HUES64 (cell line): ENCODE measurements around the gene ITPR2. TPM values are rescaled to one million over a fixed set of nuclear protein-coding genes. Genes with fewer than 3 reads are reported as not detected.
A peak's percentile ranks its signal among the peaks of the same experiment; 100 is the strongest.

ENCODE experiments used
- H3K27ac ChIP-seq: 2 replicates; pipeline ENCODE4 v1.7.0; 2013; ENCODE audit warnings: low read depth, low read length, inconsistent platforms
- H3K27me3 ChIP-seq: 2 replicates; pipeline ENCODE4 v1.6.1; 2013; ENCODE audit warnings: mild to moderate bottlenecking, low read length; ENCODE audit not compliant: insufficient read depth
- H3K36me3 ChIP-seq: 2 replicates; pipeline ENCODE4 v1.6.1; 2013; ENCODE audit warnings: mild to moderate bottlenecking, low read length; ENCODE audit not compliant: insufficient read depth
- H3K4me1 ChIP-seq: 2 replicates; pipeline ENCODE4 v1.6.1; 2013; ENCODE audit warnings: mild to moderate bottlenecking, low read length, moderate library complexity; ENCODE audit not compliant: insufficient read depth
- H3K4me3 ChIP-seq: 2 replicates; pipeline ENCODE4 v1.5.1; 2013; ENCODE audit warnings: mild to moderate bottlenecking, low read length, moderate library complexity
- H3K9ac ChIP-seq: 2 replicates; pipeline ENCODE4 v1.6.1; 2013; ENCODE audit warnings: mild to moderate bottlenecking, low read depth, low read length
- H3K9me3 ChIP-seq: 2 replicates; pipeline ENCODE4 v1.6.1; 2013; ENCODE audit warnings: low read depth, low read length; ENCODE audit not compliant: insufficient read depth
- WGBS: fragments of 150-250, 120-280 bp; methylation state at CpG from one replicate; pipeline ENCODE4 v1.1.7; 2013; ENCODE audit warnings: missing lambda C conversion rate; 5-methylcytosine and 5-hydroxymethylcytosine counted together
- polyA plus RNA-seq, 2 experiments: library from polyadenylated mRNA; stranded (reverse); fragments of 50-300 nt; gene quantifications; one replicate each; pipeline ENCODE4 v1.2.3, GENCODE V29; 2013

ITPR2 gene
- 7.7 TPM for polyA plus RNA-seq (2013, experiment 1 of 2)
- 9.5 TPM for polyA plus RNA-seq (2013, experiment 2 of 2)

GRCh38 chr12:26832822-26833742, at the start of gene ITPR2:
Gene ITPR2, minus strand, starts transcription at chr12:26833194. Its CDS starts 413 bp downstream, at chr12:26832781.
- whole genome bisulfite sequencing, result under 1% methylated on average over 92 of the region's 92 CpGs
- H3K36me3 ChIP-seq, result no peaks in the 10 kb centered on the region
- no peaks in the 10 kb centered on the region for H3K4me1 ChIP-seq
- peak within 1 kb of the TSS; percentile 75 for H3K9ac ChIP-seq
- H3K9me3 ChIP-seq, result peaks cover under 1% of the 10 kb centered on the region
- peak within 1 kb of the TSS; percentile 94 for H3K4me3 ChIP-seq
- peak within 1 kb of the TSS; percentile 4; the same call in 1 of the 2 replicates for H3K27ac ChIP-seq
- peaks cover 32% of the 10 kb centered on the region for H3K27me3 ChIP-seq

- Histone ChIP-seq H3K27ac (no peak overlapping the region), H3K9ac (no peak overlapping the region), H3K27me3 (no peaks in the 10 kb centered on the region), H3K4me1 (no peaks in the 10 kb centered on the region), H3K36me3 (no peaks in the 10 kb centered on the region), H3K9me3 (no peaks in the 10 kb centered on the region), H3K4me3 (no peak overlapping the region)
- WGBS, result 67% methylated on average over 2 of the region's 2 CpGs
These were observed 47.6 kb upstream of the ITPR2 start for GRCh38 chr12:26880625-26881024.

- H3K9ac ChIP-seq, result no peak overlapping the region
These were observed 45.7 kb upstream of the ITPR2 start for GRCh38 chr12:26878661-26879119.

GRCh38 chr12:26874501-26875296, 41.7 kb upstream of the ITPR2 start:
- WGBS, result 96% methylated on average over 6 of the region's 7 CpGs
- no peaks in the 10 kb centered on the region for H3K4me1 ChIP-seq
- no peak overlapping the region for H3K27ac ChIP-seq
- H3K9me3 ChIP-seq, result no peaks in the 10 kb centered on the region
- no peaks in the 10 kb centered on the region for H3K27me3 ChIP-seq
- H3K9ac ChIP-seq, result no peak overlapping the region
- H3K36me3 ChIP-seq, result no peaks in the 10 kb centered on the region
- no peak overlapping the region for H3K4me3 ChIP-seq

More at GRCh38 chr12:26878661-26879119, 45.7 kb upstream of the ITPR2 start:
- Histone ChIP-seq H3K36me3 (no peaks in the 10 kb centered on the region), H3K27ac (no peak overlapping the region), H3K4me3 (no peak overlapping the region), H3K9me3 (no peaks in the 10 kb centered on the region), H3K27me3 (no peaks in the 10 kb centered on the region), H3K4me1 (no peaks in the 10 kb centered on the region)
- 93% methylated on average over 6 of the region's 6 CpGs for WGBS

GRCh38 chr12:26872625-26873024, 39.6 kb upstream of the ITPR2 start:
- Histone ChIP-seq H3K4me3 (no peak overlapping the region), H3K27ac (no peak overlapping the region), H3K9ac (no peak overlapping the region), H3K36me3 (no peaks in the 10 kb centered on the region), H3K4me1 (no peaks in the 10 kb centered on the region), H3K27me3 (no peaks in the 10 kb centered on the region), H3K9me3 (no peaks in the 10 kb centered on the region)
- WGBS, result no CpG with 5 or more reads among the region's 1 CpG

GRCh38 chr12:26871985-26872384, 39.0 kb upstream of the ITPR2 start:
- Histone ChIP-seq H3K4me1 (no peaks in the 10 kb centered on the region), H3K9ac (no peak overlapping the region), H3K27me3 (no peaks in the 10 kb centered on the region), H3K9me3 (no peaks in the 10 kb centered on the region), H3K27ac (no peak overlapping the region), H3K36me3 (no peaks in the 10 kb centered on the region), H3K4me3 (no peak overlapping the region)
- WGBS, result no CpG with 5 or more reads among the region's 2 CpGs

- Histone ChIP-seq H3K36me3 (no peaks in the 10 kb centered on the region), H3K4me1 (no peaks in the 10 kb centered on the region), H3K9me3 (no peaks in the 10 kb centered on the region), H3K4me3 (no peak overlapping the region), H3K27me3 (no peaks in the 10 kb centered on the region), H3K27ac (no peak overlapping the region), H3K9ac (no peak overlapping the region)
- WGBS, result 93% methylated on average over 10 of the region's 11 CpGs
These were observed 37.8 kb upstream of the ITPR2 start for GRCh38 chr12:26870491-26871419.

GRCh38 chr12:26869908-26870459, 37.0 kb upstream of the ITPR2 start:
- Histone ChIP-seq H3K4me3 (no peak overlapping the region), H3K9me3 (no peaks in the 10 kb centered on the region), H3K27ac (no peak overlapping the region), H3K9ac (no peak overlapping the region), H3K27me3 (no peaks in the 10 kb centered on the region), H3K4me1 (no peaks in the 10 kb centered on the region), H3K36me3 (no peaks in the 10 kb centered on the region)
- 82% methylated on average over 6 of the region's 6 CpGs for WGBS

GRCh38 chr12:26869104-26869494, 36.1 kb upstream of the ITPR2 start:
- Histone ChIP-seq H3K4me3 (no peak overlapping the region), H3K9me3 (no peaks in the 10 kb centered on the region), H3K36me3 (no peaks in the 10 kb centered on the region), H3K9ac (no peak overlapping the region), H3K4me1 (no peaks in the 10 kb centered on the region), H3K27me3 (no peaks in the 10 kb centered on the region), H3K27ac (no peak overlapping the region)
- WGBS, result 95% methylated on average over 6 of the region's 6 CpGs

- Histone ChIP-seq H3K36me3 (no peaks in the 10 kb centered on the region), H3K9ac (no peak overlapping the region), H3K9me3 (no peaks in the 10 kb centered on the region), H3K27ac (no peak overlapping the region), H3K4me3 (no peak overlapping the region), H3K27me3 (no peaks in the 10 kb centered on the region), H3K4me1 (no peaks in the 10 kb centered on the region)
- 84% methylated on average over 2 of the region's 3 CpGs for whole genome bisulfite sequencing
These were observed 35.6 kb upstream of the ITPR2 start for GRCh38 chr12:26868447-26869103.
